Cardiac fibroblast (primary cell): Measurements from ENCODE around the gene USP43.
"Not testable (repeated sequence)": the region's sequence is repeated elsewhere in the genome, so short reads cannot be mapped to it uniquely, and the experiment has no call there.

Source experiments
- DNase-seq, 2 donors: peaks; one replicate each; pipeline versions ENCODE4 v3.0.0 to v3.0.0-alpha.2; 2010; ENCODE audit warnings: low read depth in 2 of 2
- H3K4me3 ChIP-seq, 2 donors: replicated peaks in 1 of 2; 1 replicate in 1 of 2; 2 replicates in 1 of 2; pipeline ENCODE4 v1.5.1; 2011; ENCODE audit warnings: low read depth in 2 of 2, low read length in 2 of 2, mild to moderate bottlenecking in 2 of 2, moderate library complexity in 1 of 2
- TF ChIP-seq, protein P1 (sequence below): IDR thresholded peaks from one replicate; pipeline ENCODE4 v1.5.1; 2011; ENCODE audit warnings: low read depth, mild to moderate bottlenecking, low read length, inconsistent platforms

The USP43 gene

DNA sequence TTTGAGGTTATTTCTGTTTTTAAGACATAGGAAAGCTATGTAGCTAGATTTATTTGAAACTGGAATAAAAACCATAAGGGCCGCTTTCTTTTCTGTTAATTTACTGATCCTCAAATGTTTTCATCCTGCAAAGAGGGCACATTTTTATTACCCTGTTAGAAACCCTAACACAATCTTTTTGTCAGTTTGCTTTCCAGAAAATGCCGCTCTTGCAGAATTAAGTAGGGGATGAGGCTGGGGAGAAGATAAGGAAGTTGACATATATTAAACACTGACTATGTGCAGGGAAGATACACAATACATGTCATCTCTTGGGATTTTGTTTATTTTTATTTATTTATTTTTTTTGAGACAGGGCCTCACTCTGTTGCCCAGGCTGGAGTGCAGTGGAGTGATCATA lies 15.7 kb downstream of the USP43 start:
- no peak for DNase-seq
- H3K4me3 ChIP-seq: no peak overlapping the region
- TF ChIP-seq, protein P1, sequence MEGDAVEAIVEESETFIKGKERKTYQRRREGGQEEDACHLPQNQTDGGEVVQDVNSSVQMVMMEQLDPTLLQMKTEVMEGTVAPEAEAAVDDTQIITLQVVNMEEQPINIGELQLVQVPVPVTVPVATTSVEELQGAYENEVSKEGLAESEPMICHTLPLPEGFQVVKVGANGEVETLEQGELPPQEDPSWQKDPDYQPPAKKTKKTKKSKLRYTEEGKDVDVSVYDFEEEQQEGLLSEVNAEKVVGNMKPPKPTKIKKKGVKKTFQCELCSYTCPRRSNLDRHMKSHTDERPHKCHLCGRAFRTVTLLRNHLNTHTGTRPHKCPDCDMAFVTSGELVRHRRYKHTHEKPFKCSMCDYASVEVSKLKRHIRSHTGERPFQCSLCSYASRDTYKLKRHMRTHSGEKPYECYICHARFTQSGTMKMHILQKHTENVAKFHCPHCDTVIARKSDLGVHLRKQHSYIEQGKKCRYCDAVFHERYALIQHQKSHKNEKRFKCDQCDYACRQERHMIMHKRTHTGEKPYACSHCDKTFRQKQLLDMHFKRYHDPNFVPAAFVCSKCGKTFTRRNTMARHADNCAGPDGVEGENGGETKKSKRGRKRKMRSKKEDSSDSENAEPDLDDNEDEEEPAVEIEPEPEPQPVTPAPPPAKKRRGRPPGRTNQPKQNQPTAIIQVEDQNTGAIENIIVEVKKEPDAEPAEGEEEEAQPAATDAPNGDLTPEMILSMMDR: no peak

DNA sequence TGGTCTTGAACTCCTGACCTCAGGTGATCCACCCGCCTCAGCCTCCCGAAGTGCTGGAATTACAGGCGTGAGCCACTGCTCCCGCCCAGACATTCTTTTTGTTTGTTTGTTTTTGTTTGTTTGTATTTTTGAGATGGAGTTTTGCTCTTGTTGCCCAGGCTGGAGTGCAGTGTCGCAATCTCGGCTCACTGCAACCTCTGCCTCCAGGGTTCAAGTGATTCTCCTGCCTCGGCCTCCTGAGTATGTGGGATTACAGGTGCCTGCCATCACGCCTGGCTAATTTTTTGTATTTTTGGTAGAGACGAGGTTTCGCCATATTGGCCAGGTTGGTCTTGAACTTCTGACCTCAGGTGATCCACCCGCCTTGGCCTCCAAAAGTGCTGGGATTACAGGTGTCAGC lies 18.2 kb downstream of the USP43 start:
- not testable (repeated sequence) for DNase-seq, H3K4me3 ChIP-seq

DNA sequence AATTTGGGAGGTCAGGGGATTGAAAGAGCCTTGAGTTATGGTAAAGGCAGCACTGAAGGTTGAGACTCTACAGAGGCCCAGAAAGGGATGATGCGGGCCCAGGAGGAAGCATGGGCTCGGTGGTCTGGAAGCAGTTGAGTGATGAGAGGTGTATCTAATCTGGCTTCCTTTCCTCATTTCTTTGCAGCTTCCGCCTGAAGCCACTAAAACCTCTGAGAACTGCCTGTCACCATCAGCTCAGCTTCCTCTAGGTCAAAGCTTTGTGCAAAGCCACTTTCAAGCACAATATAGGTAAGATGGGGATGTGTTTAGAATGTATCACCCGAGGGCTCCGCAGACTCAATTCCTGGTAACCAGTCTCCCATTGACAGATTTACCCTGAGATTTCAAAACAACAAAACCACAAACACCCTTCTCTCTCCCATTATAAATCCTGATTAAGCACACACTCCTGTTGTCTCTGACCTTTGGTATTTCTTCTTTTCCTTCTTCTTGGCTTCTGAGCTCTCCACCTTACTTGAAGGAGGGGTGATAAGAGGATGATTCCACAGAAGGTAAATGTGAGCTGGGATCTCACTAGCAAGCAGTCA lies 21.2 kb downstream of the USP43 start:
- TF ChIP-seq, protein P1: no peak
- H3K4me3 ChIP-seq: no peak overlapping the region
- DNase-seq: no peak

DNA sequence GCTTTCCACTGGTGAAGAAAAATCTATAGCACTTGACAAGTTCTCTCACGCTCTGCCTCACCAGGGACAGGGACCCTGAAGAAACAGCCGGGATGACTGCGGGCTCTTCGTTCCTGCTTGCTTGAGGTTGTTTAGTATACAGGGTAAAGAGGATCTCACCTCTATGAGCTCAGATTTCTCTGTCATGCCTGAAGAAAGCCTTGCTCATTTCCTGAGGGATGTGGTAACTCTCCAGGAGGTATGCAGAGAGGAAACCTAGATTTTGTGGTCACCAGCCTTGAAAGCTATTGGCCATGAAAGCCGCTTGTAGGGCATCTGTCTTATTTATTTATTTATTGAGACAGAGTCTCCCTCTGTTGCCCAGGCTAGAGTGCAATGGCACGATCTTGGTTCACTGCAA lies 23.2 kb downstream of the USP43 start:
- TF ChIP-seq, protein P1: no peak
- H3K4me3 ChIP-seq: no peak overlapping the region
- no peak for DNase-seq

DNA sequence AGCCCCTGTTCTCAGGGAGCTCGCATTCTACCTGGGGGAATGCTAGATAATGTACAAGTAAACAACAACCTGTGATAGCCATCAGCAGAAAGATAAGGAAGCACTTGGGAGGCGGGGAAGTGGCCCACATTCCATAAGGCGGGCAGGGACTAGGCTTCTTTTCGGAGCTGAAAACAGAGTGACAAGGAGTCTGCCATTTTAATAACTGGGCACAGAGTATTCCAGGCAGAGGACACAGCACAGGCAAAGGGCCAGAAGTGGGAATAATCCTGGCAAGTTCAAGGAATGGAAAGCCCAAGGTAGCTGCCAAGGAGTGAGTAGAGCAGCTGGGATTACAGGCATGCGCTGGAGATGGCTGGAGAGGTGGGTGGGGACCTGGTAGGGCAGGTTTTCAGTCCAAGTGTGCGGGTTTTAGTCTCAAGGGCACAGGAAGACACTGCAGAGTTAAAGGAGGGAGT lies 24.3 kb downstream of the USP43 start:
- DNase-seq: no peak
- H3K4me3 ChIP-seq: no peak overlapping the region
- TF ChIP-seq, protein P1: no peak

DNA sequence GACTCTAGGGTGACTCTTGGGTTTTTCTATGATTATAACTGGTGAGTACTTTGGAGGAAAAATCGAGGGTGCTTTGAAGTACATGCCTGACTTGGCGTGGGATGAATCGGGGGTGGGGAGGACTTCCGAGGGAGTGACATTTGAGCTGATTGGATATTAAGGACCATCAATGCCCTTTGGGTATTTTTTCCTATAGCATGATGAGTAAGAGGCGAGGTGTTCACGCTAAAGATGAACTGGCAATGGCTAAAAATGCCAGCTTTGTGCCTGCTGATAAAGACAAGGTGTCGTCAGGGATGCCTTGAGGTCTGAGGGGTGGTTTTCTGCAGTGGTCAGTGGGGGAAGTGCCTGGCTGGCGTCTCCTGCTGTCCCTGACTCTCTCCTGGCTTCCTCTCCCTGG lies 25.3 kb downstream of the USP43 start:
- TF ChIP-seq, protein P1: no peak
- DNase-seq: no peak
- no peak overlapping the region for H3K4me3 ChIP-seq

DNA sequence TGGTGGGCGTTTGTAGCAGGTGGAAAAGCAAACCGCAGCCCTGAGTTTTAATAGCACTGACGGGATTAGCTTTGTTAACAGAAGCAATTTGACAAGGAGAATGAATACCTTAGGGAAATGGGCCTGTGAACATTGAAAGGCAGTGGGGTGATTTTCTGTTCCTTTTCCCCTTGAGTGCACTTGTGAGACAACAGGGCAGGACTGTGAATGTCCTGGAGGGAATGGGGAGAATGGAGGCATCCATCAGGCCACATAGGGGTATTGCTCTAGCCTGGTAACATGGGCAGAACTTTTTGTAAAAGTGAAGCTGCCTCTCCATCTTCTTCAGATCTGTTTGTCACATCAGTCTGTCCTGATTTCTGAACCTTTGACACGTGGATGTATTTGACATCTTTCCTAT lies 26.2 kb downstream of the USP43 start:
- no peak for DNase-seq
- no peak overlapping the region for H3K4me3 ChIP-seq
- TF ChIP-seq, protein P1: no peak
